HCT116 (cell line): ENCODE data around the gene EPHA4.

ENCODE experiments used
- EZH2 ChIP-seq: fragments of 200-600 bp; sonication (generic); IDR thresholded peaks from 2 replicates; pipeline ENCODE4 v1.6.1; 2017; ENCODE audit warnings: antibody characterized with exemption, mixed run types
- EZH2phosphoT487 ChIP-seq: fragments of 200-600 bp; IDR thresholded peaks from 2 replicates; pipeline ENCODE4 v1.6.1; 2018; ENCODE audit warnings: antibody characterized with exemption, borderline replicate concordance
- POLR2A ChIP-seq: IDR thresholded peaks from 2 replicates; pipeline ENCODE4 v1.7.0; 2011; ENCODE audit warnings: borderline replicate concordance; ENCODE audit not compliant: insufficient read depth, insufficient read length; ENCODE audit errors: extremely low read depth
- RAD21 ChIP-seq: IDR thresholded peaks from 2 replicates; pipeline ENCODE4 v1.6.1; 2012; ENCODE audit warnings: low read depth, mild to moderate bottlenecking
- SRF ChIP-seq: IDR thresholded peaks from 2 replicates; pipeline ENCODE4 v1.6.1; 2012; ENCODE audit warnings: low read depth
- YY1 ChIP-seq: IDR thresholded peaks from 2 replicates; pipeline ENCODE4 v1.6.1; 2011; ENCODE audit warnings: low read length, low read depth, moderate library complexity, mild to moderate bottlenecking; ENCODE audit not compliant: insufficient replicate concordance; ENCODE audit errors: extremely low read depth
- ZFX ChIP-seq: fragments of 450-650 bp; IDR thresholded peaks from 2 replicates; pipeline ENCODE4 v1.6.1; 2017
- TF ChIP-seq, protein P1 (sequence below), 3 experiments: fragments of 200-600 bp in 1 of 3; sonication (generic) in 1 of 3; IDR thresholded peaks in 2 of 3; conservative IDR thresholded peaks in 1 of 3; 2 replicates each; pipeline ENCODE4 v1.5.1; 2012 to 2017; ENCODE audit warnings: low read depth in 2 of 3, low read length in 2 of 3, antibody characterized with exemption in 1 of 3, borderline replicate concordance in 1 of 3, control low read depth in 1 of 3, mild to moderate bottlenecking in 1 of 3, mixed read lengths in 1 of 3, mixed run types in 1 of 3, moderate library complexity in 1 of 3; ENCODE audit not compliant: insufficient read depth in 1 of 3

DNA sequence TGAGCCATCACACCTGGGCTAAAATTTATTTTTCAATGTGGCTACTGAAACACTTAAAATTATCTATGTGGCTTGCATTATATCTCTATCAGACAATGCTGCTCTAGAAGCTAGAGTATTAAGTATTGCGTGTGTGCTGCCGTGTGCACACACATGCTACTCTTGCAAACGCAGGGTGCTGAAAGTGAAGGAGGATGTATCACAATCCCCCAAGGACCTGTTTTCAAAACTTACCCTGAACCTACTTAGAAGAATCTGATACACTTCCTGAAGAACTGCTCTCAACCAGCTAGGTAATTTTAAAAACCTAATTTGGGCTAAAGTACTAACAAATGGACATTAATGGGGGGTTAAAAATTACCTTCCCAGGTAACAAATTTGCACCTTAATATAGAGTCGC is 66.5 kb downstream of the EPHA4 start:
- TF ChIP-seq YY1 = no peak
- TF ChIP-seq, protein P1, sequence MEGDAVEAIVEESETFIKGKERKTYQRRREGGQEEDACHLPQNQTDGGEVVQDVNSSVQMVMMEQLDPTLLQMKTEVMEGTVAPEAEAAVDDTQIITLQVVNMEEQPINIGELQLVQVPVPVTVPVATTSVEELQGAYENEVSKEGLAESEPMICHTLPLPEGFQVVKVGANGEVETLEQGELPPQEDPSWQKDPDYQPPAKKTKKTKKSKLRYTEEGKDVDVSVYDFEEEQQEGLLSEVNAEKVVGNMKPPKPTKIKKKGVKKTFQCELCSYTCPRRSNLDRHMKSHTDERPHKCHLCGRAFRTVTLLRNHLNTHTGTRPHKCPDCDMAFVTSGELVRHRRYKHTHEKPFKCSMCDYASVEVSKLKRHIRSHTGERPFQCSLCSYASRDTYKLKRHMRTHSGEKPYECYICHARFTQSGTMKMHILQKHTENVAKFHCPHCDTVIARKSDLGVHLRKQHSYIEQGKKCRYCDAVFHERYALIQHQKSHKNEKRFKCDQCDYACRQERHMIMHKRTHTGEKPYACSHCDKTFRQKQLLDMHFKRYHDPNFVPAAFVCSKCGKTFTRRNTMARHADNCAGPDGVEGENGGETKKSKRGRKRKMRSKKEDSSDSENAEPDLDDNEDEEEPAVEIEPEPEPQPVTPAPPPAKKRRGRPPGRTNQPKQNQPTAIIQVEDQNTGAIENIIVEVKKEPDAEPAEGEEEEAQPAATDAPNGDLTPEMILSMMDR (IDR thresholded peaks at IDR 0.05 in 2 of 3, conservative IDR thresholded peaks at IDR 0.05 in 1 of 3; ENCODE audit: borderline replicate concordance in 1 of 3, insufficient read depth in 1 of 3, low read depth in 2 of 3, low read length in 2 of 3) = no peak
- no peak for TF ChIP-seq EZH2
- TF ChIP-seq SRF = no peak
- TF ChIP-seq ZFX = no peak
- no peak for TF ChIP-seq POLR2A
- no peak for TF ChIP-seq EZH2phosphoT487
- no peak for TF ChIP-seq RAD21
